OCI-LY7 (cell line): ENCODE data around the gene EXOC4. TPM values are rescaled to one million over a fixed set of nuclear protein-coding genes. Genes with fewer than 3 reads are reported as not detected.

Experiments
- BruUV-seq: library from RNA; stranded (reverse); fragments of 400-500 nt; replicated peaks from 2 replicates; lab custom pipeline; 2021; lab: Mats Ljungman, UMichigan
- CTCF ChIA-PET: fragments of 300-600 bp; sonication (Branson Sonifier 250); formaldehyde crosslinking; loops from one replicate; lab custom pipeline; 2022; ENCODE audit warnings: antibody characterized with exemption; ENCODE audit not compliant: unreplicated experiment; lab: Charles Lee
- POLR2A ChIA-PET: fragments of 300-600 bp; sonication (Branson Sonifier 250); formaldehyde crosslinking; loops from one replicate; lab custom pipeline; 2022; ENCODE audit warnings: antibody characterized with exemption; lab: Charles Lee
- DNase-seq: peaks from one replicate; pipeline ENCODE4 v3.0.0-alpha.2; 2015; ENCODE audit warnings: low spot score
- H2AFZ ChIP-seq: fragments of 200-600 bp; sonication (generic), shearing (Covaris generic); 2 replicates; pipeline ENCODE4 v1.6.1; 2014; ENCODE audit warnings: mild to moderate bottlenecking, antibody characterized with exemption, low read length, moderate library complexity
- H3K27ac ChIP-seq: fragments of 200-600 bp; sonication (generic); 2 replicates; pipeline ENCODE4 v1.5.1; 2014; ENCODE audit warnings: mixed run types, low read depth, mild to moderate bottlenecking, moderate library complexity, low read length, inconsistent platforms; ENCODE audit not compliant: poor library complexity, severe bottlenecking
- H3K36me3 ChIP-seq: fragments of 200-600 bp; sonication (generic); 2 replicates; pipeline ENCODE4 v1.6.1; 2014; ENCODE audit warnings: mild to moderate bottlenecking, antibody characterized with exemption, low read length, moderate library complexity, mixed read lengths; ENCODE audit not compliant: insufficient read depth
- H3K4me1 ChIP-seq: fragments of 200-600 bp; sonication (generic); 2 replicates; pipeline ENCODE4 v1.5.1; 2014; ENCODE audit warnings: mild to moderate bottlenecking, low read length; ENCODE audit not compliant: insufficient read depth, poor library complexity, severe bottlenecking
- H3K4me2 ChIP-seq: fragments of 200-600 bp; sonication (generic); 2 replicates; pipeline ENCODE4 v1.6.1; 2014; ENCODE audit warnings: mild to moderate bottlenecking, low read length
- H3K4me3 ChIP-seq: fragments of 200-600 bp; sonication (generic); 2 replicates; pipeline ENCODE4 v1.5.1; 2014; ENCODE audit warnings: mild to moderate bottlenecking, low read depth, low read length; ENCODE audit not compliant: poor library complexity, severe bottlenecking
- H3K79me2 ChIP-seq: fragments of 200-600 bp; sonication (generic); 2 replicates; pipeline ENCODE4 v1.6.1; 2016; ENCODE audit warnings: low read depth, mild to moderate bottlenecking, low read length, moderate library complexity, mixed read lengths; ENCODE audit not compliant: insufficient read depth
- H3K9me2 ChIP-seq: fragments of 200-600 bp; sonication (generic); 2 replicates; pipeline ENCODE4 v1.6.1; 2016; ENCODE audit warnings: mild to moderate bottlenecking, low read length, mixed read lengths; ENCODE audit not compliant: insufficient read depth
- H3K9me3 ChIP-seq: fragments of 200-600 bp; sonication (generic); 2 replicates; pipeline ENCODE4 v1.6.1; 2014; ENCODE audit warnings: mild to moderate bottlenecking, mixed run types, low read length, mixed read lengths
- H4K20me1 ChIP-seq: fragments of 200-600 bp; sonication (generic); 2 replicates; pipeline ENCODE4 v1.6.1; 2014; ENCODE audit warnings: mild to moderate bottlenecking, antibody characterized with exemption, low read length, moderate library complexity, mixed read lengths; ENCODE audit not compliant: insufficient read depth
- EZH2phosphoT487 ChIP-seq: fragments of 200-600 bp; sonication (generic); IDR thresholded peaks from 2 replicates; pipeline ENCODE4 v1.6.1; 2018; ENCODE audit warnings: low read depth, borderline replicate concordance, mild to moderate bottlenecking, mixed run types, antibody characterized with exemption, low read length, moderate library complexity, mixed read lengths
- intact Hi-C: fragments of 100-400 bp; cut with micrococcal nuclease; formaldehyde crosslinking; loops from one replicate; pipeline ENCODE4 v1.10.0; 2022; ENCODE audit not compliant: unreplicated experiment
- total RNA-seq, 2 experiments: library from RNA; depleted of rRNA in 1 of 2; stranded (reverse); fragments of >200 nt in 1 of 2; shearing (Covaris generic) in 1 of 2; gene quantifications; 2 replicates each; pipeline ENCODE4 v1.2.3, GENCODE V29; 2014 to 2022
- TF ChIP-seq, protein P1 (sequence below): fragments of 200-600 bp; sonication (generic); conservative IDR thresholded peaks from 2 replicates; pipeline ENCODE4 v1.5.1; 2014; ENCODE audit warnings: mild to moderate bottlenecking, antibody characterized with exemption, low read length, moderate library complexity, mixed read lengths

Gene EXOC4
- total RNA-seq, 2 experiments from 2014 or later = 75.1 to 93.2 TPM

- DNase-seq = peak; percentile 8
- ChIA-PET CTCF (no interaction called here), POLR2A (interaction anchor here (0.6 to 1.3 kb wide), 3 partner anchors 11 to 16 kb away, joined by 3 to 4 read pairs (median 3); no protein-coding TSS in a partner anchor)
- Histone ChIP-seq H4K20me1 (no peaks in the 10 kb centered on the region), H3K27ac (no peak overlapping the region), H2AFZ (no peak overlapping the region), H3K4me1 (no peaks in the 10 kb centered on the region), H3K9me3 (no peaks in the 10 kb centered on the region), H3K79me2 (no peaks in the 10 kb centered on the region), H3K36me3 (no peaks in the 10 kb centered on the region), H3K9me2 (no peaks in the 10 kb centered on the region), H3K4me2 (no peak overlapping the region), H3K4me3 (no peak overlapping the region)
- no TSS peak for BruUV-seq
- intact Hi-C loops = no loop called here
- TF ChIP-seq, protein P1, sequence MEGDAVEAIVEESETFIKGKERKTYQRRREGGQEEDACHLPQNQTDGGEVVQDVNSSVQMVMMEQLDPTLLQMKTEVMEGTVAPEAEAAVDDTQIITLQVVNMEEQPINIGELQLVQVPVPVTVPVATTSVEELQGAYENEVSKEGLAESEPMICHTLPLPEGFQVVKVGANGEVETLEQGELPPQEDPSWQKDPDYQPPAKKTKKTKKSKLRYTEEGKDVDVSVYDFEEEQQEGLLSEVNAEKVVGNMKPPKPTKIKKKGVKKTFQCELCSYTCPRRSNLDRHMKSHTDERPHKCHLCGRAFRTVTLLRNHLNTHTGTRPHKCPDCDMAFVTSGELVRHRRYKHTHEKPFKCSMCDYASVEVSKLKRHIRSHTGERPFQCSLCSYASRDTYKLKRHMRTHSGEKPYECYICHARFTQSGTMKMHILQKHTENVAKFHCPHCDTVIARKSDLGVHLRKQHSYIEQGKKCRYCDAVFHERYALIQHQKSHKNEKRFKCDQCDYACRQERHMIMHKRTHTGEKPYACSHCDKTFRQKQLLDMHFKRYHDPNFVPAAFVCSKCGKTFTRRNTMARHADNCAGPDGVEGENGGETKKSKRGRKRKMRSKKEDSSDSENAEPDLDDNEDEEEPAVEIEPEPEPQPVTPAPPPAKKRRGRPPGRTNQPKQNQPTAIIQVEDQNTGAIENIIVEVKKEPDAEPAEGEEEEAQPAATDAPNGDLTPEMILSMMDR = peak; percentile 68
- TF ChIP-seq EZH2phosphoT487 = no peak
Observed at GRCh38 chr7:133742709-133743538, 490.0 kb downstream of the EXOC4 start.

DNA sequence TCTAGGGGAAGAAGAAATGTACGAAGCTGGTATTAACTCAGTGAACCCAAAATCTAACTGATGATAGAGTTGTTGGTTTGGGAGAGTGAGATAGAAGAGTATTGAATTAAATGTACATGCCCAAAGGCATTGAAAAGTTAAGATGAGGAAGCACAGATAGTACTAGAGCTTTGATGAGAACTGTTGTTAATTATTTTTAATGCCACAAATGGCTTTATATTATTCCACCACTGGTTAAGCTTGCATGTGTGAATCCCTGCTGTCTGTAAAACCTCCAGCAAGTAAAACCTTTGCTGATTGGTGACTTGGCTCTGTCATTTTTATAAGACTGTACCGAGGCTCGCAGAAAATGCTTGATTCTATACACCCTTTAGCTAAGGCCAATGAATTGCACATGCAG, 491.6 kb downstream of the EXOC4 start:
- no TSS peak for BruUV-seq

More for the DNA sequence above, 491.6 kb downstream of the EXOC4 start:
- no peaks in the 10 kb centered on the region for H4K20me1 ChIP-seq
- no peak overlapping the region for H2AFZ ChIP-seq
- H3K4me3 ChIP-seq = no peak overlapping the region
- H3K9me3 ChIP-seq = no peaks in the 10 kb centered on the region
- no peaks in the 10 kb centered on the region for H3K36me3 ChIP-seq
- intact Hi-C loops = no loop called here
- CTCF ChIA-PET = no interaction called here
- H3K4me1 ChIP-seq = no peaks in the 10 kb centered on the region
- H3K27ac ChIP-seq = no peak overlapping the region
- TF ChIP-seq, protein P1 = no peak
- TF ChIP-seq EZH2phosphoT487 = no peak
- DNase-seq = no peak
- POLR2A ChIA-PET = interaction anchor here (0.6 to 0.8 kb wide), 2 partner anchors 9 to 22 kb away, joined by 3 read pairs; no protein-coding TSS in a partner anchor
- no peak overlapping the region for H3K4me2 ChIP-seq
- no peaks in the 10 kb centered on the region for H3K79me2 ChIP-seq
- H3K9me2 ChIP-seq = no peaks in the 10 kb centered on the region
